ENCODE data around the gene BMPR1B.

DNA sequence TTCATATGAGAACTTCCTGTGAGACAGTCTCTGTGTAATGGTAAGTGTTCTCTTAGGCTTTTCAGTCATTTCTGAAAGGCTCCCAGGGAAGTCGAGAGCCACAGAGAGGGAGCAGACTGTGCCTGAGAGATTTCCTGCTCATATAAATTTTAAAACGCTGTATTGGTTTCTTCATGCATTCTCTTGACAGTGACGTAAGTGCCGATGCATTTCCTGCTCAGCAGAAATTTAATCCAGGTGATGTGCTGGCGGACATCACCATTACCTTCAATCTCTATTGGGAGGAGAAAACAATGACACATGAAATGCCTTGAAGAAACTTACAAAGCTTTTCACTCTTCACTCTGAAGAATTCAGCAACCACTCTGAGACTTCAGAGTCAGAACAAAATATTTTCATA is 383.6 kb downstream of the BMPR1B start:
- TF ChIP-seq, protein P1, sequence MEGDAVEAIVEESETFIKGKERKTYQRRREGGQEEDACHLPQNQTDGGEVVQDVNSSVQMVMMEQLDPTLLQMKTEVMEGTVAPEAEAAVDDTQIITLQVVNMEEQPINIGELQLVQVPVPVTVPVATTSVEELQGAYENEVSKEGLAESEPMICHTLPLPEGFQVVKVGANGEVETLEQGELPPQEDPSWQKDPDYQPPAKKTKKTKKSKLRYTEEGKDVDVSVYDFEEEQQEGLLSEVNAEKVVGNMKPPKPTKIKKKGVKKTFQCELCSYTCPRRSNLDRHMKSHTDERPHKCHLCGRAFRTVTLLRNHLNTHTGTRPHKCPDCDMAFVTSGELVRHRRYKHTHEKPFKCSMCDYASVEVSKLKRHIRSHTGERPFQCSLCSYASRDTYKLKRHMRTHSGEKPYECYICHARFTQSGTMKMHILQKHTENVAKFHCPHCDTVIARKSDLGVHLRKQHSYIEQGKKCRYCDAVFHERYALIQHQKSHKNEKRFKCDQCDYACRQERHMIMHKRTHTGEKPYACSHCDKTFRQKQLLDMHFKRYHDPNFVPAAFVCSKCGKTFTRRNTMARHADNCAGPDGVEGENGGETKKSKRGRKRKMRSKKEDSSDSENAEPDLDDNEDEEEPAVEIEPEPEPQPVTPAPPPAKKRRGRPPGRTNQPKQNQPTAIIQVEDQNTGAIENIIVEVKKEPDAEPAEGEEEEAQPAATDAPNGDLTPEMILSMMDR (IDR thresholded peaks at IDR 0.05), result no peak
- TF ChIP-seq POLR2A (IDR thresholded peaks at IDR 0.05) (no peak), EP300 (IDR thresholded peaks at IDR 0.05) (no peak)

Data from ovary (tissue), 3 donors.